VCaP (cell line): ENCODE data around the gene EMID1.

Experiments used
- H3K27ac ChIP-seq: fragments of 450-650 bp; 2 replicates; pipeline ENCODE4 v1.5.1; 2017
- CTCF ChIP-seq: fragments of 450-650 bp; conservative IDR thresholded peaks from 2 replicates; pipeline ENCODE4 v1.5.1; 2017; ENCODE audit warnings: mild to moderate bottlenecking, moderate library complexity

The EMID1 gene

GRCh38 chr22:29208502-29208862, 2.8 kb downstream of the EMID1 start:
- no peak for TF ChIP-seq CTCF
- H3K27ac ChIP-seq, result no peak overlapping the region

GRCh38 chr22:29208879-29209623, 3.4 kb downstream of the EMID1 start:
- H3K27ac ChIP-seq, result no peak overlapping the region
- TF ChIP-seq CTCF, result no peak

GRCh38 chr22:29209624-29209929, 3.9 kb downstream of the EMID1 start:
- no peak for TF ChIP-seq CTCF
- H3K27ac ChIP-seq, result no peak overlapping the region

DNA sequence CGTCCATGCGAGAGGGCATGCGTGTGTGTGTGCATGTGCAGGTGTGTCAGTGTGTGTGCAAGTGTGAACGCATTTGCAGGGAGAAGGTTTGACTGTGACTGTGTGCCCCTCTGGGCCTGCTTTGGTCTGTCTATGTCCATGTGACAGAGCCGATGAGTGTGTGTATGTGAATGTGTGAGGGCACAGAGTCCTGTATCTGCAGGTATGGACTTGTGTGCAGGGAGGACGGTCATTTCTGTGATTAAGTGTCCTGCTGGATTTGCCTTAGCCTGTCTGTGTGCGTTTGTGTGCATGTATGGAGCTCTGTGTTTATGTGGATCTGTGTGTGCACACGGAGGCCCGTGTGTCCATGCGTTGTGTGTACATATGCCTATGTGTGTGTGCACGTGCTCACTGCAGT, 5.4 kb downstream of the EMID1 start:
- TF ChIP-seq CTCF, result no peak

GRCh38 chr22:29211466-29211865, 5.8 kb downstream of the EMID1 start:
- H3K27ac ChIP-seq, result no peak overlapping the region
- TF ChIP-seq CTCF, result no peak

More for the DNA sequence above, 5.4 kb downstream of the EMID1 start:
- H3K27ac ChIP-seq, result no peak overlapping the region

GRCh38 chr22:29212743-29213142, 7.0 kb downstream of the EMID1 start:
- no peak for TF ChIP-seq CTCF
- no peak overlapping the region for H3K27ac ChIP-seq

GRCh38 chr22:29213493-29213892, 7.8 kb downstream of the EMID1 start:
- TF ChIP-seq CTCF, result no peak
- no peak overlapping the region for H3K27ac ChIP-seq
